Spleen (tissue), 11 donors: ENCODE data around the gene LCMT1. TPM values are rescaled to one million over a fixed set of nuclear protein-coding genes. Genes with fewer than 3 reads are reported as not detected.

ENCODE experiments used
- DNase-seq: peaks from one replicate; pipeline ENCODE4 v3.0.0-alpha.2; 2020
- H3K27ac ChIP-seq, 8 donors: fragments of 200-600 bp; sonication (generic) in 7 of 8; 1 replicate in 4 of 8; 2 replicates in 4 of 8; pipeline versions ENCODE4 v1.5.0 to v1.8.0; 2016 to 2021; ENCODE audit warnings: inconsistent platforms in 4 of 8, mild to moderate bottlenecking in 4 of 8, moderate library complexity in 1 of 8
- H3K27me3 ChIP-seq, 7 donors: fragments of 200-600 bp; sonication (generic) in 6 of 7; replicated peaks in 1 of 7; 1 replicate in 4 of 7; 2 replicates in 3 of 7; pipeline versions ENCODE4 v1.5.0 to v1.8.0; 2016 to 2021; ENCODE audit warnings: inconsistent platforms in 3 of 7, mild to moderate bottlenecking in 1 of 7
- H3K36me3 ChIP-seq, 6 donors: fragments of 200-600 bp; sonication (generic) in 5 of 6; 1 replicate in 4 of 6; 2 replicates in 2 of 6; pipeline versions ENCODE4 v1.5.0 to v1.8.0; 2016 to 2021; ENCODE audit warnings: inconsistent platforms in 2 of 6
- H3K4me1 ChIP-seq, 6 donors: fragments of 200-600 bp; sonication (generic) in 5 of 6; 1 replicate in 3 of 6; 2 replicates in 3 of 6; pipeline versions ENCODE4 v1.5.0 to v1.8.0; 2016 to 2021; ENCODE audit warnings: inconsistent platforms in 3 of 6
- H3K4me3 ChIP-seq, 8 donors: fragments of 200-600 bp; sonication (generic) in 7 of 8; 1 replicate in 4 of 8; 2 replicates in 4 of 8; pipeline versions ENCODE4 v1.5.0 to v1.8.0; 2016 to 2021; ENCODE audit warnings: inconsistent platforms in 4 of 8, mild to moderate bottlenecking in 4 of 8, moderate library complexity in 2 of 8
- H3K9me3 ChIP-seq, 8 donors: fragments of 200-600 bp; sonication (generic) in 7 of 8; 1 replicate in 4 of 8; 2 replicates in 4 of 8; pipeline versions ENCODE4 v1.5.0 to v1.8.0; 2016 to 2021; ENCODE audit warnings: inconsistent platforms in 4 of 8
- POLR2A ChIP-seq, 3 donors: fragments of 450-650 bp; IDR thresholded peaks; one replicate each; pipeline ENCODE4 v1.5.1; 2017; ENCODE audit warnings: antibody characterized with exemption in 3 of 3, mild to moderate bottlenecking in 1 of 3
- POLR2AphosphoS5 ChIP-seq, 3 donors: sonication (generic); formaldehyde crosslinking; IDR thresholded peaks; one replicate each; pipeline ENCODE4 v1.5.1; 2017; ENCODE audit warnings: antibody characterized with exemption in 3 of 3
- WGBS, 5 donors: extraction: QIAGEN DNeasy Blood & Tissue Kit in 3 of 5; methylation state at CpG; one replicate each; pipeline versions ENCODE4 v1.1.5 to v1.1.7; 2013 to 2018; 5-methylcytosine and 5-hydroxymethylcytosine counted together
- intact Hi-C: fragments of 100-400 bp; cut with DNase I; formaldehyde crosslinking; loops from one replicate; pipeline ENCODE4 v1.15.0; 2023; ENCODE audit warnings: low total_unique reads
- polyA plus RNA-seq, 3 donors: library from polyadenylated mRNA; stranded (reverse); fragments of 200-250 nt; gene quantifications; one replicate each; pipeline ENCODE4 v1.2.1, GENCODE V29; 2013
- total RNA-seq, 7 donors: library from RNA; depleted of rRNA in 3 of 7; stranded (reverse); fragments of >200 nt in 3 of 7; fragmentation: NEBNext Ultra II Directional in 4 of 7; extraction: Animal tissue kit (Norgen Biotek cat#: 25700) in 4 of 7; gene quantifications; one replicate each; pipeline versions ENCODE4 v1.1.0 to v1.2.1, GENCODE V29; 2016 to 2021
- TF ChIP-seq, protein P1 (sequence below), 11 experiments: fragments of 200-600 bp in 7 of 11; fragments of 450-650 bp in 4 of 11; sonication (generic) in 4 of 11; IDR thresholded peaks in 8 of 11; conservative IDR thresholded peaks in 3 of 11; 1 replicate in 7 of 11; 2 replicates in 4 of 11; pipeline versions ENCODE4 v1.4.0 to v1.8.0; 2016 to 2021; ENCODE audit warnings: antibody characterized with exemption in 11 of 11, inconsistent platforms in 4 of 11, mild to moderate bottlenecking in 1 of 11
- donor health status: healthy with polysubstance abuse.
- donor health status: DM: no; HTN: no; CAD: no; lungs with moderate emphysema.
- donor health status: DM: no; HTN: no; CAD: no.
- donor health status: Bipolar disorder and iron deficiency.
- donor health status: healthy.
- donor health status: DM: no; HTN: no; CAD: no.
- donor health status: DM: yes; HTN: yes; CAD: no.

Gene LCMT1
- total and polyA plus RNA-seq, 10 donors: 25.1 to 33.3 (median 28.0) TPM

DNA sequence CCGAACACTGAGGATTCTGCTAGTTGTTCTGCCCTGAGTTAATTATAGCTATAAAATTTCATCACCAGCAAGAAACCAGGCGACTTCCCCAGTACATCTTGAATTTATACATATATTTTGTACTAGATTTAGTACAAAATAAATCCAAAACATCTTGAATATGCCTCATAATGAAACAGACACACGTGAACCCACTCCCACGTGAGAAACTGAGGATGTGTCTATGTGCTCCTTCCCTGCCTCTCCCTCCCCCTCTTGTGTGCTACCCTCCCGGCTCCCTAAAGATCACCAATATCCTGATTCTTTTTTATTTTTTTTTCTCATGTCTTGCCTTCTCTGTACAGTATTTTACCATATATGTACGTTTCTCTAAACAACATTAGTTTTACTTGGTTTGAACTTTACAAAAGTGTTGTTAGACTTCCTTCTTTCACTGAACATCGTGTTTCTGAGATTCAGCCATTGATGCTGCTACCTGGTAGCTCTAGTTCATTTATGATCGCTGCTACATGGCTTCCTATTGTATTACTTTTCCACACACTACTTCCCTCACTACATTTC is 1.1 kb upstream of the LCMT1 start:
- H3K27me3 ChIP-seq: no peaks in the 10 kb centered on the region
- DNase-seq: no peak
- intact Hi-C loops: loop anchor here (10.0 kb wide), 1 partner anchor 146 kb away; no protein-coding TSS in a partner anchor
- H3K36me3 ChIP-seq: peaks cover 0 to 12% (median 0%) of the 10 kb centered on the region in 6 donors
- H3K4me3 ChIP-seq: peak overlapping the region; percentile 71 to 99 (median 81)
- peak overlapping the region in 7 of 8 donors; percentile 74 to 88 (median 82) for H3K27ac ChIP-seq
- no peak for TF ChIP-seq POLR2AphosphoS5 (IDR thresholded peaks at IDR 0.05)
- no peak for TF ChIP-seq POLR2A (IDR thresholded peaks at IDR 0.05)
- TF ChIP-seq, protein P1, sequence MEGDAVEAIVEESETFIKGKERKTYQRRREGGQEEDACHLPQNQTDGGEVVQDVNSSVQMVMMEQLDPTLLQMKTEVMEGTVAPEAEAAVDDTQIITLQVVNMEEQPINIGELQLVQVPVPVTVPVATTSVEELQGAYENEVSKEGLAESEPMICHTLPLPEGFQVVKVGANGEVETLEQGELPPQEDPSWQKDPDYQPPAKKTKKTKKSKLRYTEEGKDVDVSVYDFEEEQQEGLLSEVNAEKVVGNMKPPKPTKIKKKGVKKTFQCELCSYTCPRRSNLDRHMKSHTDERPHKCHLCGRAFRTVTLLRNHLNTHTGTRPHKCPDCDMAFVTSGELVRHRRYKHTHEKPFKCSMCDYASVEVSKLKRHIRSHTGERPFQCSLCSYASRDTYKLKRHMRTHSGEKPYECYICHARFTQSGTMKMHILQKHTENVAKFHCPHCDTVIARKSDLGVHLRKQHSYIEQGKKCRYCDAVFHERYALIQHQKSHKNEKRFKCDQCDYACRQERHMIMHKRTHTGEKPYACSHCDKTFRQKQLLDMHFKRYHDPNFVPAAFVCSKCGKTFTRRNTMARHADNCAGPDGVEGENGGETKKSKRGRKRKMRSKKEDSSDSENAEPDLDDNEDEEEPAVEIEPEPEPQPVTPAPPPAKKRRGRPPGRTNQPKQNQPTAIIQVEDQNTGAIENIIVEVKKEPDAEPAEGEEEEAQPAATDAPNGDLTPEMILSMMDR (IDR thresholded peaks at IDR 0.05 in 8 of 11, conservative IDR thresholded peaks at IDR 0.05 in 3 of 11): no peak
- H3K9me3 ChIP-seq: no peaks in the 10 kb centered on the region
- peaks cover 20 to 81% (median 59%) of the 10 kb centered on the region in 6 donors for H3K4me1 ChIP-seq
- WGBS, 5 donors: 23 to 31% (median 24%) methylated on average over 8 of the region's 8 CpGs

DNA sequence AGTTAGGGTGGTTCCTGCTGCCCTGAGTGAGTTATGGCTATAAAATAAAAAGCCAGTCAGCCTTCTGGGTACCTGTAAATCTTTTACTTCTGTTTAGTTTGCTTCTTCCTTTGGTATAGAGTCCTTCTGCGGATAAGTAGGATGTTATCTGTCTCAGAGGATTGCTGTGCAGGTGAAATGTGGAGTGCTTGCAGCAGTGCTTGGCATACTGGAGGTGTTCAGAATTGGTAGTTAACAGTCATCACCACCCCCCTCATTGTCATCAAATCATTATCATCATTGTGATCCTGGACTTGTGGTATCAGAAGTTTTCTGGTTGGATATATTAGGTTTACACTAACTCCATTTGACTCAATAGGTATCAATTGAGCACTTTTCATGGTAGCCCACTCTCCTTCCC is 2.6 kb downstream of the LCMT1 start:
- intact Hi-C loops: loop anchor here (10.0 kb wide), 1 partner anchor 149 kb away; no protein-coding TSS in a partner anchor

DNA sequence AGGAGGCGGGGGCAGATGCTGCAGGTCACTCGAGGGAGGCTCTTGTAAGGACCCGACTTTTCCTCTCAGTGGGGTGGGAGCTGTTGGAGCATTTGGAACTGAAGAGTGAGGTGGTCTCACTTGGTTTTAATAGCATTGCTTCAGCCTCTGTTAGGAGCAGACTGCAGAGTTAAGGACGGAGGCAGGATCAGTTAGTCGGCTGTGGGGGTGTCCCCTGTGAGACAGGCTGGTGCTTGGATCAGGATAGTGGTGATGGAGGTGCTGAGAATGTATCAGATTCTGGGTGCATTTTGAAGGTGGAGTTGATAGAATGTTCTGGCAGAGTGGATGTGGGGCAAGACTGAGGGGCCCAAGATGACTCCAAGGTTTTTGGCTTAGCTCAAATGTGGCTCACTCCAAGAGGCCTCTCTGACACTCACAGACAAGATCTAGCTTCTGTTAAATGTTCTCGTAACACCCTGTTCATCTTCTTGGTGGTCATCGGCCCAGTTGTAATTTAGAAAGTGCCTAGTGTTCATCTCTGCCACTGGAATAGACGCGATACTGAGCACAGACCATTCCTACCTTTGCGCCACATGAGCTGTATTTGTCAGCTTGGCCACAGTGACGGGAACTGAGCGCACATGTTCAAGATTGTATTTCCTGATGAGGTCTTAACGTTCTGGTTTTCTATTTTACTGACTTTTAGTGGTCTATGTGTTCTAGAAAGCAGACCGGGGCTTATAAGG is 7.5 kb downstream of the LCMT1 start:
- peaks cover 0 to 71% (median 17%) of the 10 kb centered on the region in 6 donors for H3K4me1 ChIP-seq
- H3K27ac ChIP-seq: no peak overlapping the region
- peaks cover 0 to 50% (median 3%) of the 10 kb centered on the region in 6 donors for H3K36me3 ChIP-seq
- H3K4me3 ChIP-seq: no peak overlapping the region
- intact Hi-C loops: loop anchor here (10.0 kb wide), 1 partner anchor 154 kb away; no protein-coding TSS in a partner anchor
- H3K27me3 ChIP-seq: no peaks in the 10 kb centered on the region
- H3K9me3 ChIP-seq: no peaks in the 10 kb centered on the region
- TF ChIP-seq POLR2A (IDR thresholded peaks at IDR 0.05) (no peak), POLR2AphosphoS5 (IDR thresholded peaks at IDR 0.05) (no peak)
- TF ChIP-seq, protein P1 (IDR thresholded peaks at IDR 0.05 in 8 of 11, conservative IDR thresholded peaks at IDR 0.05 in 3 of 11): no peak
- 71 to 82% (median 75%) methylated on average over 14 of the region's 14 CpGs for WGBS, 5 donors
- DNase-seq: no peak

More for the DNA sequence above, 2.6 kb downstream of the LCMT1 start:
- TF ChIP-seq POLR2AphosphoS5 (IDR thresholded peaks at IDR 0.05) (no peak), POLR2A (IDR thresholded peaks at IDR 0.05) (no peak)
- TF ChIP-seq, protein P1 (IDR thresholded peaks at IDR 0.05 in 8 of 11, conservative IDR thresholded peaks at IDR 0.05 in 3 of 11): no peak
- Histone ChIP-seq H3K27ac (no peak overlapping the region), H3K36me3 (peaks cover 0 to 41% (median 3%) of the 10 kb centered on the region in 6 donors), H3K9me3 (no peaks in the 10 kb centered on the region), H3K4me1 (peaks cover 12 to 77% (median 40%) of the 10 kb centered on the region in 6 donors), H3K4me3 (no peak overlapping the region), H3K27me3 (no peaks in the 10 kb centered on the region)
- no peak for DNase-seq
- WGBS, 5 donors: 91 to 100% (median 100%) methylated on average over 1 of the region's 1 CpG
